Activated CD8-positive, alpha-beta memory T cell treated with anti-CD3 and anti-CD28 coated beads, Interleukin-2, amount 50 U/mL, for 24 hours (primary cell): Measurements from ENCODE around the gene POSTN.

Experiments
- DNase-seq: peaks from one replicate; pipeline ENCODE4 v3.0.0-alpha.2; 2020; ENCODE audit errors: extremely low read depth

POSTN gene

DNA sequence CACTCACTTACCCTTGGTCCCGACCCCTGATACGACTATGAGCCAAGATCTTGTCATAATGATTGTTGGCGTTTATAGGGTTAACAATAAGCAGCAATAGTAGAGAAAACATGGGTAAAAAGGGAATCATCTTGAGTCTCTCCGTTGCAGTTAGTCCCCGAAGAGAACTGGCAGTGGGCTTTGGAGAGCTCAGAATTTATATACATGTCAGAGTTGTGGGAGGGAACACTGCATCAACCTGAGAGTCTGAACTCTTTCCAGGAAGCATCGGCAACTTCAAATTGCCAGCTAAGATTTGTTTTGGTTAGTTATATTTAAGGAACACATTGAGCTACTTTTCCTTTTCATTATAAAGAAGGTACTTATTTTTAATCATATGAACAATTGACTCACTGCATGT is at the start of gene POSTN:
Gene POSTN, minus strand, starts transcription at position 172 of the 400 bp plus-strand sequence. Its CDS starts 42 bp downstream, at position 130.
- DNase-seq, result no peak

DNA sequence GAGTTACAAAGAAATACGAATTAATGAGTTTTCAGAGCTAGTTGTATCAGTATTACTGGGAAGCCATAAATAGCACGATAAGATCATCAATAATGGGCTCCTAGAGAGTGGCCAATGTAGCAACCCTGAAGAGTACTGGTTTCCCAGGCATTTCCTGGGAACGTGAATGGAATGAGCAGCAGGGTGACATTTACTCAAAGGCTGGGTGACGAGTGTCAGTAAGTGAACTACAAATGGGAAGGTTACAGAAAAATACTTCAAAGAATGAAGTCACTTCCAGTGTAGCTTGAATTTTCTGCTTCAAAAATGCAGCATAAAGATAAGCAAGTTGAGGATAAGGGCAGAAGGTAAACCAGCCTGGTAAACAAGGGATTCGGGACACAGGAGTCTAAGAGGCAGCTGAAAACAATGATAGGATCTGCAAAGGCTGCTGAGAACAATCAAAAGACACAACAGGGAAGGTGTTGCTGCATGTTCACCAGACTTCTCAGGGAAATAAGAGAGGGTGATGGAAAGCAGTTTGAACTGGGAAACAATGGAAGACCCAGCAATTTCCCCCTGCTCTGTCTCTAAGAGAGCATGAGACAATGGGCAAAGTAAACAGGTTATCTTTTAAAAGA is 48.6 kb upstream of the POSTN start:
- DNase-seq, result no peak

DNA sequence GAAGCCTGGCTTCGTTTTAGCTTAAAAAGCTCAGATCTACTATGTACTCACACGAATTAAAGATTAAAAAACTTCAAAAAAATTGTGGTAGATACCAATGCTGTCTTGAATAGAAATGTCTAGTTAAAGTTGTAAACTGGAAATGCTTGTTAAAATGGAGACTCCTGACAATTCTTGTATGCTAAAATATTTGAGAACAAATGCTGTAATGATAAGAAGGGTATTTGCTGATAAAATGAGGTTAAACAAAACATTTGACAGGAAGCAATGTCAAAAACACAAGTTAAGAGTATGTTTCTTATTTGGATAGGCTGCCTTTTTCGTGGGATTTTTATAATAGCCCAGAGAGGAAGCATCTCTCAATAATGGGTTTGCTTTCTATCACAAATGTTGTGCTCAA is 48.0 kb upstream of the POSTN start:
- DNase-seq, result no peak

DNA sequence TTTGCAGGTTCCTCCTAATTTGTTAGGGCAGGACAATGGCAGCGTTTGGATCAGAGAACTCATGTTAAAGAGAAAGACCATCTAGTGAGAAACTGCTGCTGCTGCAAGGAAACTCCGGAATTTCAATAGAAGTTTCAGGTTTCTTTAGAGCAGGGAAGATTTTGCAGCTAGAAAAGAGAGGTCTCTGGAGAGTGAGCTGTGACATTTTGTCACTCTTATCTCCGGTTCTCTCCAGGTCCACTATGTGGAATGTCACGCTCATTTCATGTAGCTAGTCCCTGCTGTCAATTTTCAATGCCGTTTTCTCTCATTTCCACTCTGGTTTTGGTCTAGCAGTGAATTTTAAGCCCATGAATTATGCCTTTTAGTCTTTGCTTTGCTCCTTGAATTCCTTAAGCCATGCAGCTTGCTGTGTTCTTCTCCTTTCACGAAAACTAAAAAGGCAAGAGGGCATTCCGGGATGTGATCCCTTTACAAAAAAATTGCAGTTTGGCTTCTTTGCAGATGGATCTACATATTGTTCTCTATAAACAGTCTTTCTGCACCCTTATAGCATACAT is 46.7 kb upstream of the POSTN start:
- DNase-seq, result no peak

DNA sequence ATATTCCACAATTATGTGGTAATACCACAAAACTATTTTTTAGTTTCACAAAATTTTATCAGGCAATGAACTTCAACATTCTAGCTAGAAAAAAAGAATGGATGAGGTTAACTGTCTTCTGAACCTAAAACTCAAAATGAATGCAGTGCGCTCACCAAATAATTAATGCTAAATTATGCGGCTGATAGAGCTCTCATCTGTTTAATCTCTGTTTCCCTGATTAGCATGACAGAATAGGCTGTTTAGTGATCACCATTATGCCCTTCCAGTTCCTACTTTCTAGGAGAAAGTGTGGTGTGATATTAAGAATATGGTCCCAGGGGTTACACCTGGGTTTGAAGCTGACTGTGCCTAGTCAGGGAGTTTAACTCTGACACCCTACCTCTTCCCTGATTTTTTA is 42.8 kb upstream of the POSTN start:
- DNase-seq, result no peak

- no peak for DNase-seq
Observed at GRCh38 chr13:37640499-37640898, 41.9 kb upstream of the POSTN start.

- no peak for DNase-seq
Observed at GRCh38 chr13:37636701-37637100, 38.1 kb upstream of the POSTN start.

GRCh38 chr13:37632294-37632693 is 33.7 kb upstream of the POSTN start:
- no peak for DNase-seq

DNA sequence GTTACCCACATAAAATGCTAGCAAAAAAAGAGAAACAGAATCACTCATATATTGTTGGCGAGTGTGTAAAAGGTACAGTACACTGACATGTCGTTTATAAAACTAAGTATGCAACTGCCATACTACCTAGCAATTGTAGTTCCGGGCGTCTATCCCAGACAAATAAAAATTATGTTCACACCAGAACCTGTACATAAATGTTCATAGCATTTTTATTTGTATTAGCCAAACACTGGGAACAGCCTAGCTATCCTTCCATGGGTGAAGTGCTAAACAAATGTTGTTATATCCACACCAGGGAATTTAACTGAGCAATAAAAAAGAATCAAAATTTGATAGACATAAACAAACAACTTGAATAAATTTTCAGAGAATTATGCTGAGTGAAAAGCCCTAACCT is 28.9 kb upstream of the POSTN start:
- DNase-seq, result no peak

- DNase-seq, result no peak
Observed at GRCh38 chr13:37621811-37622361, 23.3 kb upstream of the POSTN start.

DNA sequence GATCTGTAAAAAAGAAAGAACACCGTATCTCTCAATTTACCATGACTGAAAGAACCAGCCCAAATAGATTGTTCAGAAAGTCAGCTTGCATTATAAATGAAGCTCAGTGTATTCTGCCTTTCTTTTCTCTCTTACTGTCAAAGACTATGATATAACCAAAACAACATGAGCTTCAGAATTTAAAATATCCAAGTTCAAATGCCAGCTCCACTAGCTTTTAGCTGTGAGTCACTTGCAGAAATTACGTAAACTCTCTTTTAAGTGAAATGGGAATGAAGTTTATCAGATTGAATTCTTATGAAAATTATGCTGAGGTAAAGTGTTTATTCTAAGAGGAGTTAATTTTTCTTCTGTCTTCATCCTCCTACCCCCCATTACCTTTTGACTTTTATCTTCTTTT is 20.0 kb upstream of the POSTN start:
- no peak for DNase-seq

DNA sequence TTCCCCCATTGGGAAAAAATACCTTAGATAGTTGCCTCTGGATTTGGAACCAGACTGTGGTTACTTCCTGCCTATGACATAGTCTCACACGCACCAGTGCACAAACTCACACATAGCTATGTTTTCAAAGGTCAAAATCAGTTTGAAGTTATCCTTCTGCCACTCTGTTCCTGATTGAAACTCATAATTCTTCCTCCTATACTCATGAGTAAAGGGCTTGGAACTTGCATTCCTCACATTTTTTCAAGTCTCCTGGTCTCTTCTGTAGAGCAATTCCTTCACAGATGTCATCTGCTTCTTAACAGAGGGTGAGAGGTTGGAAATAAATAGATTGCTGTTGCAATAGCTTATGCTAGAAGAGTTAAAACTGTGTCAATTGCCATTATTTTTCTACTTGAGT is 18.6 kb upstream of the POSTN start:
- no peak for DNase-seq

GRCh38 chr13:37616131-37616530 is 17.6 kb upstream of the POSTN start:
- no peak for DNase-seq

- no peak for DNase-seq
Observed at GRCh38 chr13:37615276-37615675, 16.7 kb upstream of the POSTN start.

DNA sequence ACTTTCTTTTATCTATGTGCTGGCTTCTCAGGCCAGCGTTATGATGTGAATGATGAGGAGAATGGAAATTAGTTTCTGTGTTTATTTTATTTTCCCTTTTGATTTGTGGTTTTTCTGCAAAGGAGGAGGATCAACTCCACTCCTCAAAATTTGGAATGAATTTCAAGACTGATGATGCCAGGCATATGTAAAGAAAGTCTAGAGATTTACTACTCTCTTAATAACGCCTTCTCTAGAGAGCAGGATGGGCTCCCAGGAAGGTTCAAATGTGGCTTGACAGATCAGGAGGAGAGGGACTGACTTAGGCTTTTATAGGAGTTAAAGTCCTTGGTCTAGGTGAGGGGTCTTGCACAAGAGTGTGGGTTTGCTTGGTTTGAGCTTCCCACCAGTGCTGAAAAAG is 15.1 kb upstream of the POSTN start:
- DNase-seq, result no peak

DNA sequence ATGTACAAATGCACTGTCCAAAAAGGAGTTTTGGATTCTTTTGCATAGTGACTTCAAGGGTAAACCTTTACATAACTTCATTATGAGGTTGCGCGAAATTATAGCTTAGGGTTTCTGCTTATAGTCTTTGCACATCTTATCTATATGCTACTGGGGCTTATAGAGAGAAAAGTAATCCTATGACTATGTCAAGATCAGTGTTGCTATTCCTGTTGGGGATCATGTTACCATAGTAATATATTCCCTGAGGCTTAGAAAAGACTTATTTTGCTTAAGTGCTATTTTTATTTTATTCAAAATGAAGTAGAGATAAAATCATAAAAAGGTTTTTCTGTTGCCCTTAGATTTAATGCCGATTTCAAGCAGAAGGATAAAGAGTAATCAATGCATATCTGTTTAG is 14.7 kb upstream of the POSTN start:
- no peak for DNase-seq

DNA sequence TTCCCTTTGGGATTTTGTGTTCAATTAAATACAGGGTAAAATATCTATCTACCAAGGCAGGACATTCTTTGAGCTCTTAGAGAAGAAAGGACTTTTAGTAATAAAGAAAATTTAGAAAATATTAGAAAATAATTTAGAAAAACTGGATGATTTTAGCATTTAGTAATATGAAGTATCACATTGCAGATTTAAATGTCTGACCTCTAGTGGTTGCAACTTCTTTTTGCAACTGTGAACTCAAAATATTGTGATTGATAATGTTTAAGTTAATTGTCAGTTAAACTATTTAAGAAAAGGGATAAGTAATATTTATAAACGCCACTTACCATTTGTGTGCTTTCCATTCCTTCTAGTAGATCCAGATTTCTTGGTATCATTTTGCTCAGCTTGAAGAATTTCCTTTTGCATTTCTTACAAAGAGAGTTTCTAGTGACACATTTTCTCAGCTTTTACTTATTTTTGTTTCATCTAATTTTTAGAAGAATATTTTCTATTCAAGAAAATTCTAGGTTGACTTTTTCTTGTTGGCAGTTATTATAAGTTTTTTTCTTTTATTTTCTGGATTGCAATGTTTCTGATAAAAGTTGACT is 10.3 kb upstream of the POSTN start:
- no peak for DNase-seq

DNA sequence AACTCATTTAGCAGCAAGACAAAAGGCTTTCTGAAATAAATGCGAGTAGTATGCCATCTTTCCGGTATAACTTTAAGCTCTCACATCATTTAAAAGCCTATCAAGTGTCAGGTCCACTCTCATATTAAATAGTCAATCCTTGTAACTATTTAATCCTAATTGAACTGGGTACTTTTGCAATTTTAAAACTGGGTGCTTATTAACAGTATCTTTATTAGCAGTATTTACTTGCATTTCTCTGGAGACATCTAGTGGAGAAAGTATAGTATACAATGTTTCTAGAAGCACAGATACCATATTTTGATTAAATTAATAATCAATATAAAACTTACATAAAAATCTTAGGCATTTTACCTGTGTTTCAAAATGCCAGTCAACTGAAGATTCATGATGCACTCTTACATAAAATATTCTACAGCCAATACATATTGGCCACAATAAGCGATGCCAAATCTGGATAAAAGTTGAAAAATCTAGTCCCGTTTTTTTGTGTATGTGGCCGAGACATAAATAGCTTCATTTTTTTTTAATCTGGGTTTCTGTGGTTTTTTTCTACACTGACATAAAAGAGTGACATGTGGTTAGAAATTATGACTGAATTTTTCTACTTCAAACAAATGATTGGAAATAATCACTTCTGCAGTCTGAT is 4.3 kb upstream of the POSTN start:
- DNase-seq, result no peak

DNA sequence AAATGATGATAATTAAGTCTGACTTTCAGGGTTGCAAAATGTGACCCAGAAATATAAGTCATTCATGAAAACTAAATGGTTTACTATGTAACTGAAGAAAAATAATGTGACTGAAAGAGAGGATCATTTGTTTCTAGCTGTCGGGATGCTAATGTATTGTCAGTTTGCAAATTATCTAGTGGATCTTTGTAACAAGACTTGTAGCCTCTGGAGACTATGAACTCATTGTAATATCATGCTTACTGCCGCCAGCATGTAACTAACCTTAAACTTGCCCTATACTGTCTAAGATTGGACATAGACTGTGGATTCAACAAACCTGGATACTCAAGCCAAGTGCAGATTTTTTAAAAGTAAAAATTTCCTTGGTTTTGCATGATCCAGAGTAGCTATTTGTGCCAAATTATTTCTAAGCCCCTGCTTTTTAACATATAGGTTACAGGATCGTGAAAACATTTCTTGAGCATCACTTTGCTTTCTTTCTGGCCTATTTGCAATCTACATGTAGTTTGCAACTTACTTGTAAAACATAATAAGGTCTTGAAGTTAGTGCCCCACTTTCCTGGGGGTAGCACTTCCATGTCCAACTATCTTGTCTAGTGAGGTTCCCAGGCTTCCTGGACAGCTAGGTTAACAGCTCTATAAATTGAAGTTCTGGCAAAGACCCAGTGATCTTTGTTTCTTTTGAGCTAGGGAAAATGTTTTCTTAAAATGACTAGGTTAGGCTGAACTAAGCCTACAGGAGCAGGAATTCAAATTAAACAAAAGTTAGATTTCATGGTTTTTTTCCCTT is 3.3 kb upstream of the POSTN start:
- no peak for DNase-seq

DNA sequence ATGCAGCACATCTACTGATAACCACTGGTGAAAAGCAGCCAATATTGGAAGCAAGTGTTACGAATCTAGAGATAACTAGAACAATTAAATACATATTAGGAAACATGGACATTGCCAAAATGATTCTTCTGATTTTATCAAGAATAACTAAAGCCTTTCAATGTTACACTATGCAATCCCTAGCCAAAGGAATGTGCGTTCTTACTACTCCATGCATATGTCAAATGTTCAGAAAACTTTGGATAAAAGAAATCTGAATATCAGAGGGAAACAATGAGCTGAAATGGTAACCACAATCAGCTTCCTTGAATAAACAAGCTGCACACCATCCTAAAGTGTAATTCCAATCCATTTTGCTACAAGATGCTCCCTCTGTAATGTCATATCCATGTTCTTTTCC is 951 bp upstream of the POSTN start:
- DNase-seq, result no peak

DNA sequence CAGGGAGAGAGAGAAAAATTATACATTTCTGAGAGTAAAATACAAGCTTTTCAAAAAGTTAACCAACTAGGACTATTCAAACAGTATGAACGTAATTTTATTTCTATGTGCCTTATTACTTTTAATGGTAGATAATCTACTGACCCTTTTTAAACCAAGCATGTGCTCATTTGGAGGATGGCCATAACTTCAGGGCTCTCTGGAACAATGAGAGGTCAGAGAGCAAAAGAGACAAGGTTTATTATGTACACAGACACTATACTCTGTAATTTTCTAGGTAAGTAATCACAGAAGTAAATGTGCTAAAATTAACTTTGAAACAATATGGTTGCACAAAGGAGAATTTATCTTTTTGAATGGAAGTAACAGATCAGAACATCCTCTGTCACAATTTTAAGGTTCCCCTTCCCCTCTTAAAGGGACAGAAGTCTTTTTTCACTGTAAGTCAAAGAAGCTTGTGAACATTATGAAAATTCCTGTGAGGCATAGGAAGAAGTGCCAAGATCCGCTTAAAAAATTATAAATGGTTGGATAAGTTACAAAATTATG is 1.0 kb downstream of the POSTN start:
- no peak for DNase-seq

- DNase-seq, result no peak
Observed at GRCh38 chr13:37596805-37597204, 1.8 kb downstream of the POSTN start.
